OCI-LY3 (cell line): Measurements from ENCODE around the gene ACTG1.
A peak's percentile ranks its signal among the peaks of the same experiment; 100 is the strongest.

Source experiments
- H2AFZ ChIP-seq: fragments of 200-600, 300-600 bp; shearing (Covaris generic); 2 replicates; pipeline ENCODE4 v1.6.0; 2014; ENCODE audit warnings: antibody characterized with exemption, low read depth, low read length
- H3K27ac ChIP-seq: fragments of 200-600, 300-600 bp; sonication (generic); 2 replicates; pipeline ENCODE4 v1.5.1; 2014; ENCODE audit warnings: mild to moderate bottlenecking, low read length, moderate library complexity, mixed read lengths
- H3K27me3 ChIP-seq: fragments of 200-600, 300-600 bp; sonication (generic); 2 replicates; pipeline ENCODE4 v1.6.1; 2014; ENCODE audit warnings: low read depth, low read length, mixed read lengths
- H3K36me3 ChIP-seq: fragments of 200-600, 300-600 bp; sonication (generic); replicated peaks from 2 replicates; pipeline ENCODE3; 2014; ENCODE audit warnings: low read depth, low read length, mixed read lengths
- H3K4me1 ChIP-seq: fragments of 300-600, 200-600 bp; sonication (generic); 2 replicates; pipeline ENCODE4 v1.6.1; 2014; ENCODE audit warnings: low read length, mixed read lengths
- H3K4me2 ChIP-seq: fragments of 200-600, 300-600 bp; sonication (generic); 2 replicates; pipeline ENCODE4 v1.6.1; 2014; ENCODE audit warnings: low read length, mixed read lengths
- H3K4me3 ChIP-seq: fragments of 300-600, 200-600 bp; sonication (generic); 2 replicates; pipeline ENCODE4 v1.5.1; 2014; ENCODE audit warnings: antibody characterized with exemption, mild to moderate bottlenecking, low read length, moderate library complexity
- H3K79me2 ChIP-seq: fragments of 300-600, 200-600 bp; shearing (Covaris generic); 2 replicates; pipeline ENCODE4 v1.6.1; 2014; ENCODE audit warnings: mild to moderate bottlenecking, low read length, mixed read lengths
- H3K9ac ChIP-seq: fragments of 300-600, 200-600 bp; shearing (Covaris generic); 2 replicates; pipeline ENCODE4 v1.6.0; 2014; ENCODE audit warnings: mild to moderate bottlenecking, low read length, moderate library complexity
- H3K9me3 ChIP-seq: fragments of 200-600, 300-600 bp; shearing (Covaris generic); 2 replicates; pipeline ENCODE4 v1.6.1; 2014; ENCODE audit warnings: low read length, mixed read lengths; ENCODE audit not compliant: insufficient read depth
- H4K20me1 ChIP-seq: fragments of 200-600, 300-600 bp; sonication (generic); 2 replicates; pipeline ENCODE4 v1.6.1; 2016; ENCODE audit warnings: low read length, mixed read lengths; ENCODE audit not compliant: insufficient read depth
- CTCF ChIP-seq: fragments of 200-600, 300-600 bp; sonication (generic); IDR thresholded peaks from 2 replicates; pipeline ENCODE4 v1.5.1; 2014; ENCODE audit warnings: antibody characterized with exemption, low read length, low read depth
- EZH2phosphoT487 ChIP-seq: fragments of 200-600 bp; shearing (Covaris generic); IDR thresholded peaks from 2 replicates; pipeline ENCODE4 v1.6.1; 2018; ENCODE audit warnings: antibody characterized with exemption, mixed run types, low read depth

ACTG1 gene

DNA sequence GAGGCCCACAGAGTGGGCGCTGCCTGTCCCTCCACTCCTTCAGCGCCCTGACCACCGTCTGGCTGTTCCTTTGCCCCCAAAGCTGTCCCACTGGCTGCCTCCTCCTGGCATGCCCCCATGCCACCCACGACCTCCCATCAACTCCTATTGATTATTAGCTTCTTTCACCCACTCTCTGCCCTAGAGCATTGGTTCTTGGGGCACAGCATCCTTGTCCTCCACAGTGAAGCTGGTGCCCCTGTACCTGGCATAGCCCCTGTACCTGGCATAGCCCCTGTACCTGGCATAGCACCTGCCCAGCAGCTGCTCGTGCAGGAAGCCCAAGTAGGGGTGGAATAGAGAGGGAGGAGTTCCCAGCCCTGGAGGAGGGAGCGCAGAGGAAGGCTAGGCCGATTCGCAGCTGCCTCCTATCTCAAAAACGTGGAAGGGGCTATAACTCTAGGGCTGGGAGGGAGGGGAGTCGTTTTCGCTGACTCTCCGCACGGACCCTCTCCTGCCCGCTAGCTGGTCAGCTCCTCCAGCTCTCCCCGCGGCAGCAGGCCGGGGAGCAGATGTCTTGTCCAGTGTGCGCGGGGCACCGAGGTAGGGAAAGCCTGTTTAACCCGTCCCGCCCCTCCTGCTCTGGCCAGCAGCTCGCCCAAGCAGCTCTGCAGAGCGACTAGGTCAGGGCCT is 5.7 kb upstream of the ACTG1 start:
- TF ChIP-seq CTCF (no peak), EZH2phosphoT487 (no peak)
- peak overlapping the region; percentile 95 for H3K27ac ChIP-seq
- peak overlapping the region; percentile 85 for H3K4me2 ChIP-seq
- H3K9me3 ChIP-seq, result no peaks in the 10 kb centered on the region
- H3K4me3 ChIP-seq, result peak overlapping the region; percentile 83
- peaks cover 7% of the 10 kb centered on the region for H3K36me3 ChIP-seq
- H3K4me1 ChIP-seq, result peaks cover 45% of the 10 kb centered on the region
- H3K79me2 ChIP-seq, result peaks cover 24% of the 10 kb centered on the region
- no peaks in the 10 kb centered on the region for H4K20me1 ChIP-seq
- H2AFZ ChIP-seq, result peak overlapping the region; percentile 32; the same call in 1 of the 2 replicates
- peak overlapping the region; percentile 99 for H3K9ac ChIP-seq
- H3K27me3 ChIP-seq, result peaks cover 13% of the 10 kb centered on the region

GRCh38 chr17:81517339-81518112 is 4.9 kb upstream of the ACTG1 start:
- Histone ChIP-seq H3K79me2 (peaks cover 25% of the 10 kb centered on the region), H3K4me2 (peak overlapping the region; percentile 85), H3K36me3 (peaks cover 7% of the 10 kb centered on the region), H3K4me3 (peak overlapping the region; percentile 83), H3K27ac (peak overlapping the region; percentile 95), H3K27me3 (peaks cover 13% of the 10 kb centered on the region), H3K9me3 (no peaks in the 10 kb centered on the region), H4K20me1 (no peaks in the 10 kb centered on the region), H3K9ac (peak overlapping the region; percentile 99), H2AFZ (no peak overlapping the region), H3K4me1 (peaks cover 45% of the 10 kb centered on the region)
- TF ChIP-seq EZH2phosphoT487 (no peak), CTCF (no peak)

DNA sequence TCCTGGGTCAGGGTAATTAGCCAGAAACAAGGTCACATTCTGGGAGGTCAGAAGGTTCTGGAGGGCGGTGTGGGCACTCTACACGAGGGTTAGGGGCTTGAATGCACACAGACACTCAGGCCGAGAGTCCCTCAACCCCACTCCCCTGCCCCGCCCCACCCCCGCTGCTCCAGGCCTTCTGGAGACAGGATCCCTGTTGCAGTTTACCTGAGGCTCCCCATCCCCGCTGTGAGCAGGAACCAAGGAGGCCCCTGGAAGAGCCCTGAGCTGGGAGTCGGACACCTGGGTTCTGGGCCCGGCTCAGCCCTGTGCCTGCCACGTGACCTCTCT is 4.4 kb upstream of the ACTG1 start:
- TF ChIP-seq CTCF, result no peak
- TF ChIP-seq EZH2phosphoT487, result no peak
- Histone ChIP-seq H4K20me1 (peaks cover 3% of the 10 kb centered on the region), H3K27me3 (peaks cover 13% of the 10 kb centered on the region), H3K36me3 (peaks cover 11% of the 10 kb centered on the region), H3K9me3 (no peaks in the 10 kb centered on the region), H3K4me2 (peak overlapping the region; percentile 85), H3K79me2 (peaks cover 30% of the 10 kb centered on the region), H3K4me1 (peaks cover 45% of the 10 kb centered on the region), H2AFZ (no peak overlapping the region), H3K4me3 (peak overlapping the region; percentile 83), H3K27ac (peak overlapping the region; percentile 95), H3K9ac (peak overlapping the region; percentile 99)

DNA sequence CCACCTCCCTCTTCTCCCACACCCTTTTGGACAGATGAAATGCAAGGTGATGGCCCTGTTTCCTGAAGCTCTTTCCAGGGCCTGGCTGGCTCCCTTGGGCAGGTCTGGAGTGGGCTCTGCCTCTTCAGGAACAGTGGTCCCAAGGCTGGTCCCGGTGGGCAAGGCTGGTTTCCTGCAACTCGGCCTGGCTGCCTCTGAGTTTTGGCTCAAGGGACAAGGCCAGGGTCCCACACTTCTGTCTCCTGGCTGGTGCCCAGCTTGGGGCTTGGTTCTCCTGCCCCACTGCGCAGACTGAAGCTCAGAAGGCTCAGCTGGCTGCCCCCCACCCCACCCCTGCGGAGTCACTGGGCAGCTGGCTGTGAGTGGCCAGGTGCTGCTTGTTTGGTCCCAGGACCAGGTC is 3.8 kb upstream of the ACTG1 start:
- Histone ChIP-seq H3K9ac (peak overlapping the region; percentile 99), H4K20me1 (peaks cover 9% of the 10 kb centered on the region), H3K79me2 (peaks cover 36% of the 10 kb centered on the region), H3K27ac (peak overlapping the region; percentile 95), H3K4me1 (peaks cover 46% of the 10 kb centered on the region), H3K27me3 (peaks cover 9% of the 10 kb centered on the region), H2AFZ (no peak overlapping the region), H3K9me3 (no peaks in the 10 kb centered on the region), H3K36me3 (peaks cover 17% of the 10 kb centered on the region), H3K4me3 (peak overlapping the region; percentile 83), H3K4me2 (peak overlapping the region; percentile 85)
- no peak for TF ChIP-seq EZH2phosphoT487
- TF ChIP-seq CTCF, result no peak
